Naive thymus-derived CD4-positive, alpha-beta T cell (primary cell): ENCODE data around the gene SBF1. TPM values are rescaled to one million over a fixed set of nuclear protein-coding genes. Genes with fewer than 3 reads are reported as not detected.

Experiments used
- ATAC-seq: fragments of 150-1000 bp; cut with Tn5 transposase; 2 replicates; pipeline ENCODE4 v1.10.0; 2021; ENCODE audit warnings: mild to moderate bottlenecking, moderate library complexity
- CTCF ChIA-PET: fragments of 350-600 bp; sonication (Branson Sonifier 250); formaldehyde crosslinking; loops from one replicate; lab custom pipeline; 2021; ENCODE audit warnings: antibody characterized with exemption; lab: Charles Lee
- POLR2A ChIA-PET: fragments of 350-600 bp; sonication (Branson Sonifier 250); formaldehyde crosslinking; loops from one replicate; lab custom pipeline; 2021; ENCODE audit warnings: antibody characterized with exemption, inconsistent platforms; lab: Charles Lee
- DNase-seq, 9 donors: peaks; one replicate each; pipeline versions ENCODE4 v3.0.0 to v3.0.0-alpha.2; 2020 to 2022; ENCODE audit warnings: mixed read lengths in 1 of 9
- H3K27ac ChIP-seq: one replicate; pipeline ENCODE4 v1.7.0; 2013; ENCODE audit warnings: mild to moderate bottlenecking, low read depth, low read length, moderate library complexity
- H3K27me3 ChIP-seq, 2 donors: one replicate each; pipeline ENCODE4 v1.7.0; 2013; ENCODE audit warnings: low read length in 2 of 2, mild to moderate bottlenecking in 2 of 2, moderate library complexity in 2 of 2; ENCODE audit not compliant: control insufficient read depth in 2 of 2, insufficient read depth in 2 of 2
- H3K36me3 ChIP-seq, 3 experiments: 1 replicate in 2 of 3; 2 replicates in 1 of 3; pipeline ENCODE4 v1.7.0; 2013; ENCODE audit warnings: low read length in 3 of 3, mild to moderate bottlenecking in 3 of 3, moderate library complexity in 1 of 3; ENCODE audit not compliant: insufficient read depth in 3 of 3, control insufficient read depth in 2 of 3
- H3K4me1 ChIP-seq, 2 donors: one replicate each; pipeline ENCODE4 v1.7.0; 2013; ENCODE audit warnings: low read length in 2 of 2, mild to moderate bottlenecking in 2 of 2, moderate library complexity in 1 of 2; ENCODE audit not compliant: control insufficient read depth in 2 of 2, insufficient read depth in 2 of 2
- H3K4me3 ChIP-seq: 2 replicates; pipeline ENCODE4 v1.7.0; 2013; ENCODE audit warnings: mild to moderate bottlenecking, low read length
- H3K9me3 ChIP-seq, 3 experiments: 1 replicate in 2 of 3; 2 replicates in 1 of 3; pipeline ENCODE4 v1.7.0; 2013; ENCODE audit warnings: low read length in 3 of 3; ENCODE audit not compliant: control insufficient read depth in 2 of 3
- H3K27ac Mint-ChIP-seq, 9 donors: one replicate each; pipeline ENCODE4 v1.8.0; 2020 to 2022; ENCODE audit warnings: mixed read lengths in 9 of 9, mild to moderate bottlenecking in 8 of 9, moderate library complexity in 5 of 9, inconsistent platforms in 2 of 9
- H3K27me3 Mint-ChIP-seq, 5 donors: one replicate each; pipeline ENCODE4 v1.8.0; 2021 to 2022; ENCODE audit warnings: mixed read lengths in 5 of 5, mild to moderate bottlenecking in 1 of 5
- H3K36me3 Mint-ChIP-seq, 5 donors: one replicate each; pipeline ENCODE4 v1.8.0; 2020 to 2022; ENCODE audit warnings: mixed read lengths in 5 of 5, mild to moderate bottlenecking in 3 of 5, inconsistent platforms in 1 of 5
- H3K4me1 Mint-ChIP-seq, 7 donors: one replicate each; pipeline ENCODE4 v1.8.0; 2020 to 2022; ENCODE audit warnings: mixed read lengths in 7 of 7, mild to moderate bottlenecking in 3 of 7, inconsistent platforms in 1 of 7
- H3K4me3 Mint-ChIP-seq, 10 donors: one replicate each; pipeline ENCODE4 v1.8.0; 2020 to 2022; ENCODE audit warnings: mild to moderate bottlenecking in 10 of 10, mixed read lengths in 10 of 10, moderate library complexity in 6 of 10, inconsistent platforms in 2 of 10
- H3K9me3 Mint-ChIP-seq, 11 donors: one replicate each; pipeline ENCODE4 v1.8.0; 2020 to 2022; ENCODE audit warnings: mixed read lengths in 11 of 11, mild to moderate bottlenecking in 4 of 11, inconsistent platforms in 1 of 11, moderate library complexity in 1 of 11
- intact Hi-C, 2 donors: fragments of 100-400 bp; cut with micrococcal nuclease; formaldehyde crosslinking; loops; one replicate each; pipeline ENCODE4 v1.15.1; 2023
- polyA plus RNA-seq, 2 donors: library from polyadenylated mRNA; unstranded; fragments of 300-500 nt; fragmentation: Illumina TruSeq; gene quantifications; one replicate each; pipeline ENCODE4 v1.2.3, GENCODE V29; 2021
- total RNA-seq, 6 experiments: library from RNA in 5 of 6; stranded (reverse) in 5 of 6; gene quantifications; 1 replicate in 5 of 6; 2 replicates in 1 of 6; pipeline ENCODE4 v1.2.3 and lab custom pipeline; 2021 to 2026

The SBF1 gene
- total and polyA plus RNA-seq, 7 experiments from 2014 or later, result 15.2 to 209 (median 170) TPM

- Histone ChIP-seq H3K36me3 (peaks cover 0 to 42% (median 6%) of the 10 kb centered on the region in 3 experiments), H3K4me3 (no peak overlapping the region), H3K27me3 (no peaks in the 10 kb centered on the region), H3K4me1 (peaks cover 0 to 6% of the 10 kb centered on the region in 2 donors), H3K27ac (no peak overlapping the region), H3K9me3 (no peaks in the 10 kb centered on the region)
- DNase-seq (no peak), ATAC-seq (peak; percentile 42)
- intact Hi-C loops, result no loop called here
- Mint-ChIP-seq H3K4me1 (peaks cover 11 to 38% (median 27%) of the 10 kb centered on the region in 7 donors), H3K36me3 (peaks cover 0 to 26% (median 5%) of the 10 kb centered on the region in 5 donors), H3K27me3 (no peaks in the 10 kb centered on the region), H3K9me3 (peaks cover 0 to 4% (median 0%) of the 10 kb centered on the region in 11 donors), H3K4me3 (no peak overlapping the region), H3K27ac (peak overlapping the region in 6 of 9 donors; percentile 56 to 80 (median 66))
- POLR2A ChIA-PET, result interaction anchor here (0.6 kb wide), 1 partner anchor 19 kb away, joined by 3 read pairs; no protein-coding TSS in a partner anchor
- CTCF ChIA-PET, result no interaction called here
Measured at GRCh38 chr22:50403701-50404101, 71.1 kb downstream of the SBF1 start.

- Histone ChIP-seq H3K4me3 (no peak overlapping the region), H3K9me3 (no peaks in the 10 kb centered on the region), H3K4me1 (peaks cover 0 to 6% of the 10 kb centered on the region in 2 donors), H3K27ac (no peak overlapping the region), H3K36me3 (peaks cover 0 to 32% (median 6%) of the 10 kb centered on the region in 3 experiments), H3K27me3 (no peaks in the 10 kb centered on the region)
- H3K4me1 Mint-ChIP-seq, result peaks cover 16 to 38% (median 33%) of the 10 kb centered on the region in 7 donors
- ATAC-seq (no peak), DNase-seq (no peak)
- CTCF ChIA-PET, result no interaction called here
- H3K4me3 Mint-ChIP-seq, result no peak overlapping the region
- peaks cover 0 to 21% (median 0%) of the 10 kb centered on the region in 5 donors for H3K36me3 Mint-ChIP-seq
- intact Hi-C loops, result no loop called here
- no peaks in the 10 kb centered on the region for H3K27me3 Mint-ChIP-seq
- peak overlapping the region in 2 of 9 donors; percentile 25 to 62 for H3K27ac Mint-ChIP-seq
- peaks cover 0 to 4% (median 0%) of the 10 kb centered on the region in 11 donors for H3K9me3 Mint-ChIP-seq
- POLR2A ChIA-PET, result no interaction called here
Measured at GRCh38 chr22:50401907-50402306, 72.9 kb downstream of the SBF1 start.

GRCh38 chr22:50400931-50401330 is 73.9 kb downstream of the SBF1 start:
- Histone ChIP-seq H3K27me3 (no peaks in the 10 kb centered on the region), H3K4me3 (no peak overlapping the region), H3K27ac (no peak overlapping the region), H3K4me1 (peaks cover 0 to 6% of the 10 kb centered on the region in 2 donors), H3K36me3 (peaks cover 0 to 28% (median 0%) of the 10 kb centered on the region in 3 experiments), H3K9me3 (no peaks in the 10 kb centered on the region)
- H3K4me3 Mint-ChIP-seq, result no peak overlapping the region
- intact Hi-C loops, result no loop called here
- ChIA-PET POLR2A (interaction anchor here (0.6 kb wide), 1 partner anchor 104 kb away, joined by 3 read pairs; no protein-coding TSS in a partner anchor), CTCF (interaction anchor here (0.8 to 1.5 kb wide), 3 partner anchors 14 to 220 kb away, joined by 3 to 6 read pairs (median 5); no protein-coding TSS in a partner anchor)
- peaks cover 19 to 44% (median 38%) of the 10 kb centered on the region in 7 donors for H3K4me1 Mint-ChIP-seq
- H3K9me3 Mint-ChIP-seq, result peaks cover 0 to 4% (median 0%) of the 10 kb centered on the region in 11 donors
- peak overlapping the region in 5 of 9 donors; percentile 34 to 82 (median 66) for H3K27ac Mint-ChIP-seq
- H3K27me3 Mint-ChIP-seq, result no peaks in the 10 kb centered on the region
- no peak for ATAC-seq
- peaks cover 0 to 19% (median 0%) of the 10 kb centered on the region in 5 donors for H3K36me3 Mint-ChIP-seq
- DNase-seq, result no peak

- Histone ChIP-seq H3K9me3 (no peaks in the 10 kb centered on the region), H3K4me1 (peaks cover 0 to 6% of the 10 kb centered on the region in 2 donors), H3K4me3 (no peak overlapping the region), H3K36me3 (peaks cover 0 to 28% (median 0%) of the 10 kb centered on the region in 3 experiments), H3K27me3 (no peaks in the 10 kb centered on the region), H3K27ac (no peak overlapping the region)
- peak overlapping the region; percentile 31 to 85 (median 66) for H3K27ac Mint-ChIP-seq
- peaks cover 19 to 44% (median 37%) of the 10 kb centered on the region in 7 donors for H3K4me1 Mint-ChIP-seq
- CTCF ChIA-PET, result interaction anchor here (0.8 to 1.5 kb wide), 4 partner anchors 12 to 220 kb away, joined by 3 to 6 read pairs (median 4); no protein-coding TSS in a partner anchor
- POLR2A ChIA-PET, result interaction anchor here (1.0 kb wide), 1 partner anchor 125 kb away, joined by 3 read pairs; the partner anchor contains the start of gene SCO2
- ATAC-seq (no peak), DNase-seq (no peak)
- peaks cover 0 to 16% (median 0%) of the 10 kb centered on the region in 5 donors for H3K36me3 Mint-ChIP-seq
- intact Hi-C loops, result no loop called here
- peaks cover 0 to 4% (median 0%) of the 10 kb centered on the region in 11 donors for H3K9me3 Mint-ChIP-seq
- peak overlapping the region in 1 of 10 donors; percentile 24 for H3K4me3 Mint-ChIP-seq
- no peaks in the 10 kb centered on the region for H3K27me3 Mint-ChIP-seq
Measured at GRCh38 chr22:50400406-50400805, 74.4 kb downstream of the SBF1 start.

- DNase-seq, result peak in 1 of 9 donors; percentile 34
Measured at GRCh38 chr22:50399751-50400331, 75.0 kb downstream of the SBF1 start.

More at GRCh38 chr22:50399751-50400331, 75.0 kb downstream of the SBF1 start:
- H3K27ac Mint-ChIP-seq, result peak overlapping the region; percentile 31 to 85 (median 66)
- peak; percentile 78 for ATAC-seq
- H3K4me3 Mint-ChIP-seq, result peak overlapping the region in 1 of 10 donors; percentile 24
- no peaks in the 10 kb centered on the region for H3K27me3 Mint-ChIP-seq
- no peaks in the 10 kb centered on the region for H3K9me3 ChIP-seq
- H3K4me3 ChIP-seq, result no peak overlapping the region
- peaks cover 19 to 45% (median 34%) of the 10 kb centered on the region in 7 donors for H3K4me1 Mint-ChIP-seq
- H3K27ac ChIP-seq, result peak overlapping the region; percentile 40
- CTCF ChIA-PET, result interaction anchor here (1.0 to 1.5 kb wide), 3 partner anchors 11 to 221 kb away, joined by 4 to 6 read pairs (median 5); no protein-coding TSS in a partner anchor
- peaks cover 0 to 34% (median 0%) of the 10 kb centered on the region in 3 experiments for H3K36me3 ChIP-seq
- peaks cover 0 to 6% of the 10 kb centered on the region in 2 donors for H3K4me1 ChIP-seq
- POLR2A ChIA-PET, result interaction anchor here (1.0 kb wide), 1 partner anchor 126 kb away, joined by 3 read pairs; the partner anchor contains the start of gene SCO2
- H3K9me3 Mint-ChIP-seq, result peaks cover 0 to 2% (median 0%) of the 10 kb centered on the region in 11 donors
- peaks cover 3 to 17% (median 4%) of the 10 kb centered on the region in 5 donors for H3K36me3 Mint-ChIP-seq
- intact Hi-C loops, result loop anchor here in 1 of 2 donors (1.0 kb wide), 2 partner anchors 98 to 220 kb away; no protein-coding TSS in a partner anchor
- no peaks in the 10 kb centered on the region for H3K27me3 ChIP-seq
